AG08396 (cell line): Measurements from ENCODE around the gene NT5C2.
"Not testable (repeated sequence)": the region's sequence is repeated elsewhere in the genome, so short reads cannot be mapped to it uniquely, and the experiment has no call there.

Source experiments
- DNase-seq: peaks from one replicate; pipeline ENCODE4 v3.0.0; 2012; ENCODE audit warnings: low spot score, mixed read lengths

The NT5C2 gene

GRCh38 chr10:103202319-103202718 lies 9.2 kb upstream of the NT5C2 start:
- DNase-seq = no peak

GRCh38 chr10:103199488-103199887 lies 6.4 kb upstream of the NT5C2 start:
- no peak for DNase-seq

- DNase-seq = no peak
Measured at GRCh38 chr10:103198648-103199047, 5.6 kb upstream of the NT5C2 start.

- DNase-seq = no peak
Measured at GRCh38 chr10:103197903-103198302, 4.8 kb upstream of the NT5C2 start.

GRCh38 chr10:103197174-103197573 lies 4.1 kb upstream of the NT5C2 start:
- peak; percentile 77 for DNase-seq

GRCh38 chr10:103196516-103196915 lies 3.4 kb upstream of the NT5C2 start:
- DNase-seq = no peak

- DNase-seq = no peak
Measured at GRCh38 chr10:103193820-103194529, 903 bp upstream of the NT5C2 start.

- peak; percentile 71 for DNase-seq
Measured at GRCh38 chr10:103192451-103193106, 493 bp downstream of the NT5C2 start.

GRCh38 chr10:103192089-103192450 lies 1.0 kb downstream of the NT5C2 start:
- DNase-seq = no peak

- DNase-seq = not testable (repeated sequence)
Measured at GRCh38 chr10:103191198-103191597, 1.9 kb downstream of the NT5C2 start.

GRCh38 chr10:103188853-103189252 lies 4.2 kb downstream of the NT5C2 start:
- DNase-seq = no peak

- DNase-seq = no peak
Measured at GRCh38 chr10:103186128-103186527, 6.9 kb downstream of the NT5C2 start.

- DNase-seq = no peak
Measured at GRCh38 chr10:103184615-103185014, 8.5 kb downstream of the NT5C2 start.

- DNase-seq = not testable (repeated sequence)
Measured at GRCh38 chr10:103183991-103184451, 9.1 kb downstream of the NT5C2 start.

- no peak for DNase-seq
Measured at GRCh38 chr10:103181244-103181643, 11.8 kb downstream of the NT5C2 start.

GRCh38 chr10:103180491-103180890 lies 12.6 kb downstream of the NT5C2 start:
- DNase-seq = no peak

GRCh38 chr10:103177123-103177522 lies 15.9 kb downstream of the NT5C2 start:
- no peak for DNase-seq

- no peak for DNase-seq
Measured at GRCh38 chr10:103175580-103176285, 17.3 kb downstream of the NT5C2 start.

- not testable (repeated sequence) for DNase-seq
Measured at GRCh38 chr10:103174324-103174723, 18.7 kb downstream of the NT5C2 start.

- DNase-seq = no peak
Measured at GRCh38 chr10:103171278-103171677, 21.8 kb downstream of the NT5C2 start.

GRCh38 chr10:103168438-103168837 lies 24.6 kb downstream of the NT5C2 start:
- DNase-seq = no peak

GRCh38 chr10:103167554-103167953 lies 25.5 kb downstream of the NT5C2 start:
- DNase-seq = not testable (repeated sequence)

GRCh38 chr10:103166523-103166922 lies 26.5 kb downstream of the NT5C2 start:
- DNase-seq = no peak
